Measurements from ENCODE around the gene CSNK1A1.
"Not testable (repeated sequence)": the region's sequence is repeated elsewhere in the genome, so short reads cannot be mapped to it uniquely, and the experiment has no call there.

The CSNK1A1 gene

GRCh38 chr5:149488645-149489306 lies 62.5 kb downstream of the CSNK1A1 start:
- no peak for DNase-seq

- no peak for DNase-seq
Observed at GRCh38 chr5:149487672-149488071, 63.6 kb downstream of the CSNK1A1 start.

- DNase-seq, result no peak
Observed at GRCh38 chr5:149486726-149487635, 64.3 kb downstream of the CSNK1A1 start.

DNA sequence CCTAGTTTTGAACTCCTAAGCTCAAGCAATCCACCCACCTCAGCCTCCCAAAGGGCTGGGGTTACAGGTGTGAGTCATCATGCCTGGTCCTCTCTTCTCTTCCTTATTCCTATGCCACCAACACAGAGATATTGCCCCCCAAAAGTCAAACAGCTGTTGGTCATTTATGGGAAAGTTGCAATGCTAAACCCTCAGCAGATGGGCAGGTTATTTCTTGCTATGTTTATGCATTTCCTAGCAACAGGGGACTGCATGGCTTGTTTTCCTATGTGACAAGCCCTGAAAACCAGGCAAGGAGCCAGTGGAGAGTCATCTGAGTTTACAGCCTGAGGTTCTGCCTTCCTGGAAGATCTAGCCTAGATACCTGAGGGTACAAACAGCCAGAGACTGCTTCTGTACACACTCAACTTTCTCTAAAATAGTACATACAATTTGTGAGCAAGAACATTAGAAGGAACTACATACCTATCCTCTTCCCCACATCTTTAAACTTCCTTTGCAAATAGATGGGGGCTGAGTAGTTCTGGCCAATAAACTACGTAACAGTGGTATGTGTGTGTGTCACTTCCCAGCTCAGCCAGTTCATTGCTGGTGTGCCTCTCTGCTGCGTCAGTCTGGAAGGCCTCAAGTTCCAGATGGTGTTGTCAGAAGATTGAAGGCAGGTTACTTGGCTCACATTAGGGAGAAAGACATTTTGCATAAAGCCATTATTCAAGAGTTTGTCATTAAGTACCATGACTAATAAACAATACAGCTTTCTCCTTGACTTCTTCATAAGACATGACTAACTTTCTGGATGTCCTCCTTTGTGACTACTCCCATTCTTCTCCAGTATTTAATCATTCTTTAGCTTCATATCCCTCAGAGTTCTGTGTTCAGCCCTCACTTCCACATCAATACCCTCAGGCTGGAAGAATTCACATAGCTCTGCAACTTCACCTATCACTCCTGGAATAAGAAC lies 65.3 kb downstream of the CSNK1A1 start:
- no peak for DNase-seq

GRCh38 chr5:149481485-149481884 lies 69.8 kb downstream of the CSNK1A1 start:
- DNase-seq, result no peak

GRCh38 chr5:149478761-149479160 lies 72.5 kb downstream of the CSNK1A1 start:
- no peak for DNase-seq

DNA sequence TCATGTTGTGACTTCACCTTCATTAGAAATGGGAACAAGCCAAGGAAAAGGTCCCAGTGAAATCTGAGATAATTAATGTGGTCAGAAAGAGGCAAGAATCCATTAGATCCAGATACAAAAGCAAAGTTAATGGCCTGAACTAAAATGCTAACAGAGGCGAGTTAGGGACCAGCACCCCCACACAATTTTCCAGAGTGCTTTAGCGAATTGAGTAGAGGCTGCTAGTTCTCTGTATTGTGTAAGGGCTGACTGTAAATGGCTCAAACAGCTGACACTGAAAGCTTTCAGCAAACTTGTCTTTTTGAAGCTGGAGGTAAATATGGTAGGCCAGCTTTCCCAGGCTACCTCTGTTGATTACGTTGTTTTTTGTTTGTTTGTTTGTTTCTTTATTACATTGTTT lies 75.5 kb downstream of the CSNK1A1 start:
- DNase-seq, result no peak

GRCh38 chr5:149474198-149474597 lies 77.0 kb downstream of the CSNK1A1 start:
- no peak for DNase-seq

- DNase-seq, result no peak
Observed at GRCh38 chr5:149473441-149473840, 77.8 kb downstream of the CSNK1A1 start.

DNA sequence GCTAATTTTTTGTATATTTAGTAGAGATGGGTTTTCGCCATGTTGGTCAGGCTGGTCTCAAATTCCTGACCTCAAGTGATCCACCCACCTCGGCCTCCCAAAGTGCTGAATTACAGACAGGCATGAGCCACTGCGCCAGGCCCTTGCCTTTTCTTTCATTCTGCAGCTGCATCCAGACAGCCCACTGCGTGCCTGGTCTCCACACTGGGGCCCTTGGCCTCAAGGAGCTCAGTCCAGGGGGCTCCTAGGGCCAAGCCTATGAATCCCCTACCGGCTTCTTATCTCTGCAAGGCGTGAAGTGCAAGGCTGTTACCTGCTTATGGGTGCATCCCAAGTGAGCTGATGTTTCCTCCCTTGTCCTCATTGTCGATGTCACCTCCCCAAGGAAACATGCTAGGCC lies 78.8 kb downstream of the CSNK1A1 start:
- DNase-seq, result no peak

DNA sequence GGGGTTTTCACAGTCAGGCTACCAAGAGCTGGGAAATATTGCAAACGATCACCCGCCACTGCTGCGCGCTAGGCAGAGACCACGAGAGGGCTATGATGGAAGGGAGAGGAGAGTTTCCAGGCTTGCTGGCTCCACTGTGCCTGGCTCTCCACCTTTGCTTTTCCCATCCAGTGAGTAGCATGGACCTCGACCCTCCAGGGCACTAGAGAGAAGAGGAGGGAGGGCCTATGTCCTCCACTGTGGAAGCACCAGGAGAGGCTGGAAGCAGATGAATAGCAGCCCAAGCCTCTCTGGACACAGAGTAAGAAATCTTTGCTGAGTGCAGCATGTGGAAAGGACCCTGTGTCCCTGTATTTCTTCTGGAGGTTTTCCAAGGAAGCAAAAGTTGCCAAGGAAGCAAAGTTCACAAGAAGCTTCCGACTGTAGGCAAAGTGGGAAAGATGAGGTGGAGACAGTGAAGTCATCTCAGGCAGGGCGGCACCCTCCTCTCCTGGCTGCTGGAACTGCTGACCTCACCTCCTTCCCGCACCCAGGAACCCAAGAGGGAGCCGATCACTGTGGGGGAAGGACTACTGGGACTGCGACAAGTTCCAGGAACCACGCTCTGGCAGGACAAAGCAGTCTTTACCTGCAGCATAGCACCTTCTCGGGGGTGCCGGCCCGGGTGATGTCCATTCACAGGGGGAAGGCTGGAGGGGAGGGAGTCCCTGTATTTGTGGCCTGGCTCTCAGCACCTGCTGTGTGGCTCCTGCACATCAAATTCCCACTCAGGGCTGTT lies 79.6 kb downstream of the CSNK1A1 start:
- no peak for DNase-seq

GRCh38 chr5:149470942-149471341 lies 80.3 kb downstream of the CSNK1A1 start:
- no peak for DNase-seq

DNA sequence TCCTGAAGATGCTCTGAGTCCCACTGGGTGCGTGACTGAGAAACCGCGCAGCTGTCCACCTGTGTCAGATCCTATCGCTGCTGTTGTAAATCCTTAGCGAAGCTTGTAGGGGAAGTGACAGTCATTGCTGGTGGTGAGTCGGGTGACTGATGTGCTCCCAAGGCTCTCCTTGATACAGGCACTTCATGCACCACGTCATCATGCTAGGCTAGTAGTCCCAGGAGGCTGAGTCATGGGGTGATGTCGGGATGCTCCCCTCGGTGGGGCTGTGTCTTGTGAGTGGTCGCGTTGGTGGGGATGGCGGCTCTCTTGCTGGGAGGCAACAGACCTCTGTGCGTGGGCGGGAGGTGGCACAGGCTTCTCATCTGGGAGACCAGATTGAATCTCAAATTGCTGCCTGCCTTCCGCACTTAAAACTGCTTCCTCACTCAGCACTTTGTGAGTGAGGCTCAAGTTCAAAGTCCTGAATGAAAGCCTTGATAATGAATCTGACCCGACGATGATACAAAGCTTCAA lies 84.7 kb downstream of the CSNK1A1 start:
- no peak for DNase-seq

GRCh38 chr5:149464796-149465489 lies 86.3 kb downstream of the CSNK1A1 start:
- DNase-seq, result no peak

DNA sequence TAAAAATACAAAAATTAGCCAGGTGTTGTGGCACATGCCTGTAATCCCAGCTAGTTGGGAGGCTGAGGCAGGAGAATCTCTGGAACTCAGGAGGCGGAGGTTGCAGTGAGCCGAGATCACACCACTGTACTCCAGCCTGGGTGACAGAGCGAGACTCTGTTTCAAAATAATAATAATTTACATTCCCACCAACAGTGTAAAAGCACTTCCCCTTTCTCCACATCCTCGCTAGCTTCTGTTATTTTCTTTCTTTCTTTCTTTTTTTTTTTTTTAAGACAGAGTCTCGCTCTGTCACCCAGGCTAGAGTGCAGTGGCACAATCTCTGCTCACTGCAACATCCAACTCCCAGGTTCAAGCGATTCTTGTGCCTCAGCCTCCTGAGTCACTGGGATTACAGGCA lies 89.3 kb downstream of the CSNK1A1 start:
- DNase-seq, result not testable (repeated sequence)

DNA sequence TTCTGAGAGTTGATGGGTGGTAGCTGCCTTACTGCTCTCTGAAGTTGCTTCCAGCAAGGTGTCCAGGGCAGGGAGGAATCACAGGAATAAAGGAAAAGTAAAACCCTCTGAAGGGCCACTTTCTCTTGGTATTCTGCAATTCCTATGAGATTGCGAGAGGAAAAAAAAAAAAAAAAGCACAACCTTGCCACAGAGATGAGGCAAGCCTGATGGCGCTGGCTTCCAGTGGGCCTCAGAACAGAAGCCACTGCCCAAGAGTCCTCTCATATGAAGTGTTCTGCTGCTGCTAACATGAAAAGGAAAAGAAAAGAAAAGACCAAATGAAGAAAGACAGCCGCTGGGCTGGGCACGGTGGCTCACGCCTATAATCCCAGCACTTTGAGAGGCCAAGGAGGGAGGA lies 91.3 kb downstream of the CSNK1A1 start:
- no peak for DNase-seq

DNA sequence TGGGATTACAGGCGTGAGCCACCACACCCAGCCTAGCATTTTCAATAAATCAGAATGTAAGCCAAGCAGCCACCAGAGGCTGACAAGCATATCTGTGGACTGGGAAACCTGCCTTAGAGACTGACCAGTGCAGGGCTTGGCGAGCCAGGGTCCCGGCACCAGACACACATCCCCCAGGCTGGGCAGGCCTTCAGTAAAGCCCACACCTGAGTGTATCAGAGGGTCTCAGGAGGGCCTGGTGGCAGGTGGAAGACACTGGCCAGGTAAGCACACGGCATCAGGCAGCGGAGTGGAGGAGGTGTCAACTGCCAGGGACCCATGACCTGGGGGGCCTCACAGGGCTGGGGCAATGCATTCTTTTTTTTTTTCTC lies 93.9 kb downstream of the CSNK1A1 start:
- no peak for DNase-seq

DNA sequence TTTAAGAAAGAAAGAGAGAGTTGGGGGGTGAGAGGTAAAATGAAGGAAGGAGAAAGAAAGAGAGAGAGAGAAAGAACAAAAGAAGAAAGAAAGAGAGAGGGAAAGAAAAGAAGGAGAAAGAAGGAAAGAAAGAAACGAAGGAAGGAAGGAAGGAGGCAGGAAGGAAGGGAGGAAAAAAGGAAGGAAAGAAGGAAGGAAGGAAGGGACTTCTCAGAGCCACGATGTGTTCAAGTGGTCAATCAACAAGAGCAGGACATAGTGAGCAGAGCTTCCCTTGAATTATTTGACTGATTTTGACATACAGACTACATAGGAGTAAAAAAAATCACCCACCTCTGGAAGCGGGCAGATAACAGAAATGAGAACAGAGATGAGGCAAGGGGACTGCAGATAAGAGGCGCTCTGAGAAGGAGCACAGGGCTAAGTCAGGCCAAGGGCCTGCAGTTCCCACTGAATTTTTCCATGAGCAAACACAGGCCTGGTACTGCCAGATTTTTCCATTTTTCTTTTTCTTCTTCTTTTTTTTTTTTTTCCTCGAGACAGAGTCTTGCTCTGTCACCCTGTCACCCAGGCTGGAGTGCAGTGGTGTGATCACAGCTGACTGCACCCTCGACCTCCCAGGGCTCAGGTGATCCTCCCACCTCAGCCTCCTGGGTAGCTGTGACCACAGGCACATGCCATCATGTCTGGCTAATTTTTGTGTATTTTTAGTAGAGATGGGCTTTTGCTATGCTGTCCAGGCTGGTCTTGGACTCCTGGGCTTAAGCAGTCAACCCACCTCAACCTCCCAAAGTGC lies 94.4 kb downstream of the CSNK1A1 start:
- DNase-seq, result no peak

GRCh38 chr5:149455889-149456409 lies 95.3 kb downstream of the CSNK1A1 start:
- no peak for DNase-seq

Measured in stimulated activated CD4-positive, alpha-beta T cell treated with anti-CD3 and anti-CD28 coated beads, Interleukin-12 subunit alpha, Interleukin-12 subunit beta, amount 100 ng/mL, for 4 hours (primary cell).